Brain microvascular endothelial cell (primary cell): Measurements from ENCODE around the gene FSTL1.

Experiments used
- DNase-seq: peaks from one replicate; pipeline ENCODE4 v3.0.0-alpha.2; 2020
- H3K27ac ChIP-seq: fragments of 250-450 bp; sonication (Bioruptor Pico); 2 replicates; pipeline ENCODE4 v1.5.1; 2020; ENCODE audit warnings: mild to moderate bottlenecking, moderate library complexity
- H3K27me3 ChIP-seq: fragments of 250-450 bp; sonication (Bioruptor Pico); replicated peaks from 2 replicates; pipeline ENCODE4 v1.5.1; 2020; ENCODE audit warnings: mild to moderate bottlenecking
- H3K36me3 ChIP-seq: fragments of 250-450 bp; sonication (Bioruptor Pico); replicated peaks from 2 replicates; pipeline ENCODE4 v1.5.1; 2020; ENCODE audit warnings: mild to moderate bottlenecking
- H3K4me3 ChIP-seq: 2 replicates; pipeline ENCODE4 v1.5.1; 2011; ENCODE audit warnings: low read depth, mild to moderate bottlenecking, control low read depth, low read length, moderate library complexity
- in situ Hi-C: cut with HindIII; loops from 2 replicates; pipeline ENCODE4 v1.10.0; 2017; ENCODE audit warnings: low sequenced_read_pairs, low pct_ligation_motif_present
- TF ChIP-seq, protein P1 (sequence below): IDR thresholded peaks from 2 replicates; pipeline ENCODE4 v1.5.1; 2011; ENCODE audit warnings: low read depth, mild to moderate bottlenecking, moderate library complexity, low read length, control low read depth, inconsistent platforms; ENCODE audit errors: missing control alignments

FSTL1 gene

DNA sequence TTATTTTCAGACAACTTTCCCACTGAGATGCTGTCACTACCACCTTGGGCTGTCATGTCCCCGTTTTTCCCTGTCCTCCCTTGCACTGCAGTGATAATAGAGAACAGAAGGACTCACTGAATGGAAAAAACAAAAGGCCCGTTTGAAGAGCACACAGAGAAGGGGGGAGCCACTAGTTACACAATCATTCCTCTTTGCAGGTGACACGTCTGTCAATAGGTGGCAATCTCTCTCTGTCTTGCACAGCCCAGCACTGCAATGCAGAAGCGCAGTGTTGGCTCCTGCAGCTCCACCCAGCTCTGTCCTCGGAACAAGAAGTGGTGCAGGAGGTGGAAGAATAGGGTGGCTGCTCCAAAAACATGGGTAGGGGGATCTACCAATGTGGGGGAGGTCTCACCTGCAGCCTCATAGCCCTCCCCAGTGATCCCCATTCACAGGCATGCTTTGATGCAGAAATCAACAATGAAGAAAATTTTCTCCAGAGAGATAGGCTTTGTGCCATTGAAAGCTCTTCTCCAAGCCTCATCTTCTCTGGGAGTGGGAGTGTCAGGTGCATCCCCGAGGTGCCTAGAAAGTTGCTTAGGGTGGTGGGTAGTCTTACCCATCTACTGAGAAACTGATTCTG is 31.8 kb downstream of the FSTL1 start:
- TF ChIP-seq, protein P1, sequence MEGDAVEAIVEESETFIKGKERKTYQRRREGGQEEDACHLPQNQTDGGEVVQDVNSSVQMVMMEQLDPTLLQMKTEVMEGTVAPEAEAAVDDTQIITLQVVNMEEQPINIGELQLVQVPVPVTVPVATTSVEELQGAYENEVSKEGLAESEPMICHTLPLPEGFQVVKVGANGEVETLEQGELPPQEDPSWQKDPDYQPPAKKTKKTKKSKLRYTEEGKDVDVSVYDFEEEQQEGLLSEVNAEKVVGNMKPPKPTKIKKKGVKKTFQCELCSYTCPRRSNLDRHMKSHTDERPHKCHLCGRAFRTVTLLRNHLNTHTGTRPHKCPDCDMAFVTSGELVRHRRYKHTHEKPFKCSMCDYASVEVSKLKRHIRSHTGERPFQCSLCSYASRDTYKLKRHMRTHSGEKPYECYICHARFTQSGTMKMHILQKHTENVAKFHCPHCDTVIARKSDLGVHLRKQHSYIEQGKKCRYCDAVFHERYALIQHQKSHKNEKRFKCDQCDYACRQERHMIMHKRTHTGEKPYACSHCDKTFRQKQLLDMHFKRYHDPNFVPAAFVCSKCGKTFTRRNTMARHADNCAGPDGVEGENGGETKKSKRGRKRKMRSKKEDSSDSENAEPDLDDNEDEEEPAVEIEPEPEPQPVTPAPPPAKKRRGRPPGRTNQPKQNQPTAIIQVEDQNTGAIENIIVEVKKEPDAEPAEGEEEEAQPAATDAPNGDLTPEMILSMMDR, result peak; percentile 55
- H3K27me3 ChIP-seq, result no peaks in the 10 kb centered on the region
- H3K36me3 ChIP-seq, result peaks cover 18% of the 10 kb centered on the region
- no peak overlapping the region for H3K4me3 ChIP-seq
- in situ Hi-C loops, result no loop called here
- peak; percentile 31 for DNase-seq
- H3K27ac ChIP-seq, result no peak overlapping the region

DNA sequence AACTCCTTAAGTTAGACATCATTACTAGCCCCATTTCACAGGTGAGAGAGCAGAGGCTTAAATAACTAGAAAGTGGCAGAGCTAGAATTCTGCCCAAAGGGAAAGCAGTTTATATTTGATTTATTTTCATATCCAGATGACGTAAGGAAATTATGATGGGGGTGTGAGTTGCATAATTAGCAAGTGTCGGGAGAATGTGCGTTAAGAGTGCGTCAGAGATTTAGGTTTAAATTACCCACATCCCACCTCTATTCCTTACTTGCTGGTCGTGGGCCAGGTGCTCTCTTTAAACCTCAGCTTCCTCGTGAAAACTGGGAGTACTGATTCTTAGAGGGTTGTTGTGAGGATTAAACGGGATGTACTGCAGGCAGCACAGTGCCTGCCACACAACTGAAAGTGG is 32.3 kb downstream of the FSTL1 start:
- in situ Hi-C loops, result no loop called here
- Histone ChIP-seq H3K27ac (peak overlapping the region; percentile 12), H3K27me3 (no peaks in the 10 kb centered on the region), H3K36me3 (peaks cover 16% of the 10 kb centered on the region), H3K4me3 (no peak overlapping the region)
- TF ChIP-seq, protein P1, result no peak
- no peak for DNase-seq

DNA sequence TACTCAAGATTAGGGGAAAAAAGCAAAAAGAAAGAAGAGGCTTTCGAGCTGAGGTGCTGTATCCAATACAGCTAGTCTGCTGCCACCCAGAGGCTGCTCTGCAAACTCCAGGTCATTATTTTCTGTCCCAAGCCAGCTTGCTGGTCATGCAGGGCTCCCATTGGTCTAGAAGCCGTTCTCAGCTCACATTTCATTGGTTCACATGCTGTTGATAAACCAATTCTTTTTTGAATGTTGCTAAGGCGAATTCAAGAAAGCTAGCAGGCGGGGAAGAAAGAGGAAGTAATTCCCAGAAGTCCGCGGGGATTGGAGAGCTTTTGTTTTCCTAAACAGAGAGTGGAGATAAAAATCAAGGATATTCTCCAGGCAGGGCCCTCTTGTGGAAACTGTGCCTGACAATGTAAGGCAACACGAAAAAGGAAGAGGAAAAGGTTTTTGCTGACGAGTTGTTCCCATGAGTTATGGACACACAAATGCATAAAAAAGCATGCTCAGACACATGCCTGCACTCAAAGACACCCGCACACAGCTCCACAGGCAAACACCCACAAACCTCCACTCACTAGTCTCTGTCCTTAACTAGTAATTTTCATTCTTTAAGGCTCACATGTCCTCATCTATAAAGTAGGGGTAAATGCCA is 33.4 kb downstream of the FSTL1 start:
- DNase-seq, result peak; percentile 98
- H3K4me3 ChIP-seq, result peak overlapping the region; percentile 26
- H3K27me3 ChIP-seq, result no peaks in the 10 kb centered on the region
- peaks cover 22% of the 10 kb centered on the region for H3K36me3 ChIP-seq
- peak overlapping the region; percentile 47 for H3K27ac ChIP-seq
- in situ Hi-C loops, result no loop called here
- TF ChIP-seq, protein P1, result peak; percentile 85

DNA sequence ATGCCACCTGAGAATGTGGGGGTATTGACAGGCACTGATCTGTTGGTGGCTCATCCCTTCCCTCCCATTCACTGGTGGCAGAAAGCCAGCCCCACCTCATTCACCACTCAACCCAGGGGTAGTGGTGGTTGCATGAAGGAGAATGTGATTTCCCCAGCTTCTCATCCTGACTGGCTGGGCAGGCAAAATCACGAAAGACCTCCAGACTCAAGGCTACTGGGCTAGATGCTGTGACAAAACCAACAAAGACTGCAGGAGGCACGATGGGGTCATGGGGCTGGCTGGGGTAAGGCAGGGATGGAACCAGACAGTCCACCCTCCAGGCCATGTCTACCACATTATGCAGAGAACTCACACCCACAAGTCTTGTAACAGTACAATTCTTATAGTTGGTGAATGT is 33.9 kb downstream of the FSTL1 start:
- Histone ChIP-seq H3K4me3 (no peak overlapping the region), H3K36me3 (peaks cover 26% of the 10 kb centered on the region), H3K27me3 (no peaks in the 10 kb centered on the region), H3K27ac (peak overlapping the region; percentile 31)
- in situ Hi-C loops, result no loop called here
- no peak for DNase-seq
- TF ChIP-seq, protein P1, result no peak

DNA sequence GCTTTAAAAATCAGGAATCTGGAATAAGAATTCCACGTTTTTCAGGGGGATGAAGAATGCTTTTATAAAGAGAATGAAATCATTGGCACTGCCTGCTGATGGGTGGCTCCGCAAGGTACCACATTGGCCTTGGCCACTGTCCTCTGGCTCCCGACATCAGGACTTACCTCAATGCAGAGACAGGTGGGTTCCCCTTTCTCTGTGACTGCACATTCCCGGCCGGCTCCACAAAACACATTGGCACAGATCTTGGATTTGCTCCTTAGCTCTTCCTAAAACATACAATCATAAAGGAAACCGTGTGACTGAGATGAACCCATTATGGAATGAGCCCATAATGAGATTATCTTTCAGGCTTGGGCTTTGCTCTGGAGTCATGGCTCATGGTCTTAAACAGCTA is 35.0 kb downstream of the FSTL1 start:
- Histone ChIP-seq H3K36me3 (peaks cover 37% of the 10 kb centered on the region), H3K27me3 (no peaks in the 10 kb centered on the region), H3K4me3 (no peak overlapping the region), H3K27ac (no peak overlapping the region)
- TF ChIP-seq, protein P1, result no peak
- no peak for DNase-seq
- in situ Hi-C loops, result no loop called here
